ENCODE data around the gene NBEA.

DNA sequence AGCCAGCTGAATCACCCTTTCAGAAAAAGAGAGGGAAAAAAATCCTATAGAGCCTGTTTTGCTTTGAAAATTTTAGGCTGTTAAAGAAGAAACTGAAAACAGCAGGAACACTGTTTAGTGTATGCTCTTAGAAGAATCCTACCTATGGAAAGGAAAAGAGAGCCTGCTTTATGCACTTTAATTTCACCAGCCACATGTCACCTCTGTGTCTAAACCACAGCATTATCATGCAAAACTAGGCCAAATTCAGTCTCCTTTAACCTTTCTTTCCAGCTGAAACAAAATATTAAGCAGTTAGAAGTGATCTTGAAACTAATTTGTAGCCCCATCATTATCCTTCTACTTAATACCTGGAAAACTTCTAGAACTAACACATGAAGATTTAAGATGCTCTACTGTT lies 631.6 kb downstream of the NBEA start:
- TF ChIP-seq ESRRA (IDR thresholded peaks at IDR 0.05; ENCODE audit: borderline replicate concordance, low read length) (no peak), EP300 (IDR thresholded peaks at IDR 0.05) (no peak), POLR2A (IDR thresholded peaks at IDR 0.05; ENCODE audit: low read length) (no peak), RAD21 (conservative IDR thresholded peaks at IDR 0.05 in 1 of 2, IDR thresholded peaks at IDR 0.05 in 1 of 2) (no peak), SMC3 (IDR thresholded peaks at IDR 0.05) (no peak), HOXA7 (CRISPR knock-in tag; IDR thresholded peaks at IDR 0.05) (no peak), RFX5 (IDR thresholded peaks at IDR 0.05) (no peak), JUN (IDR thresholded peaks at IDR 0.05) (no peak), NPAS2 (CRISPR knock-in tag; IDR thresholded peaks at IDR 0.05; ENCODE audit: borderline replicate concordance) (no peak)
- TF ChIP-seq, protein P1, sequence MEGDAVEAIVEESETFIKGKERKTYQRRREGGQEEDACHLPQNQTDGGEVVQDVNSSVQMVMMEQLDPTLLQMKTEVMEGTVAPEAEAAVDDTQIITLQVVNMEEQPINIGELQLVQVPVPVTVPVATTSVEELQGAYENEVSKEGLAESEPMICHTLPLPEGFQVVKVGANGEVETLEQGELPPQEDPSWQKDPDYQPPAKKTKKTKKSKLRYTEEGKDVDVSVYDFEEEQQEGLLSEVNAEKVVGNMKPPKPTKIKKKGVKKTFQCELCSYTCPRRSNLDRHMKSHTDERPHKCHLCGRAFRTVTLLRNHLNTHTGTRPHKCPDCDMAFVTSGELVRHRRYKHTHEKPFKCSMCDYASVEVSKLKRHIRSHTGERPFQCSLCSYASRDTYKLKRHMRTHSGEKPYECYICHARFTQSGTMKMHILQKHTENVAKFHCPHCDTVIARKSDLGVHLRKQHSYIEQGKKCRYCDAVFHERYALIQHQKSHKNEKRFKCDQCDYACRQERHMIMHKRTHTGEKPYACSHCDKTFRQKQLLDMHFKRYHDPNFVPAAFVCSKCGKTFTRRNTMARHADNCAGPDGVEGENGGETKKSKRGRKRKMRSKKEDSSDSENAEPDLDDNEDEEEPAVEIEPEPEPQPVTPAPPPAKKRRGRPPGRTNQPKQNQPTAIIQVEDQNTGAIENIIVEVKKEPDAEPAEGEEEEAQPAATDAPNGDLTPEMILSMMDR (IDR thresholded peaks at IDR 0.05) = no peak
- TF ChIP-seq, protein P2, sequence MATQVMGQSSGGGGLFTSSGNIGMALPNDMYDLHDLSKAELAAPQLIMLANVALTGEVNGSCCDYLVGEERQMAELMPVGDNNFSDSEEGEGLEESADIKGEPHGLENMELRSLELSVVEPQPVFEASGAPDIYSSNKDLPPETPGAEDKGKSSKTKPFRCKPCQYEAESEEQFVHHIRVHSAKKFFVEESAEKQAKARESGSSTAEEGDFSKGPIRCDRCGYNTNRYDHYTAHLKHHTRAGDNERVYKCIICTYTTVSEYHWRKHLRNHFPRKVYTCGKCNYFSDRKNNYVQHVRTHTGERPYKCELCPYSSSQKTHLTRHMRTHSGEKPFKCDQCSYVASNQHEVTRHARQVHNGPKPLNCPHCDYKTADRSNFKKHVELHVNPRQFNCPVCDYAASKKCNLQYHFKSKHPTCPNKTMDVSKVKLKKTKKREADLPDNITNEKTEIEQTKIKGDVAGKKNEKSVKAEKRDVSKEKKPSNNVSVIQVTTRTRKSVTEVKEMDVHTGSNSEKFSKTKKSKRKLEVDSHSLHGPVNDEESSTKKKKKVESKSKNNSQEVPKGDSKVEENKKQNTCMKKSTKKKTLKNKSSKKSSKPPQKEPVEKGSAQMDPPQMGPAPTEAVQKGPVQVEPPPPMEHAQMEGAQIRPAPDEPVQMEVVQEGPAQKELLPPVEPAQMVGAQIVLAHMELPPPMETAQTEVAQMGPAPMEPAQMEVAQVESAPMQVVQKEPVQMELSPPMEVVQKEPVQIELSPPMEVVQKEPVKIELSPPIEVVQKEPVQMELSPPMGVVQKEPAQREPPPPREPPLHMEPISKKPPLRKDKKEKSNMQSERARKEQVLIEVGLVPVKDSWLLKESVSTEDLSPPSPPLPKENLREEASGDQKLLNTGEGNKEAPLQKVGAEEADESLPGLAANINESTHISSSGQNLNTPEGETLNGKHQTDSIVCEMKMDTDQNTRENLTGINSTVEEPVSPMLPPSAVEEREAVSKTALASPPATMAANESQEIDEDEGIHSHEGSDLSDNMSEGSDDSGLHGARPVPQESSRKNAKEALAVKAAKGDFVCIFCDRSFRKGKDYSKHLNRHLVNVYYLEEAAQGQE (IDR thresholded peaks at IDR 0.05) = no peak
- TF ChIP-seq, protein P3, sequence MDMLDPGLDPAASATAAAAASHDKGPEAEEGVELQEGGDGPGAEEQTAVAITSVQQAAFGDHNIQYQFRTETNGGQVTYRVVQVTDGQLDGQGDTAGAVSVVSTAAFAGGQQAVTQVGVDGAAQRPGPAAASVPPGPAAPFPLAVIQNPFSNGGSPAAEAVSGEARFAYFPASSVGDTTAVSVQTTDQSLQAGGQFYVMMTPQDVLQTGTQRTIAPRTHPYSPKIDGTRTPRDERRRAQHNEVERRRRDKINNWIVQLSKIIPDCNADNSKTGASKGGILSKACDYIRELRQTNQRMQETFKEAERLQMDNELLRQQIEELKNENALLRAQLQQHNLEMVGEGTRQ (IDR thresholded peaks at IDR 0.05) = no peak

Measured in A549 (cell line).